H9 (cell line): ENCODE results near the gene MPST. TPM values are rescaled to one million over a fixed set of nuclear protein-coding genes. Genes with fewer than 3 reads are reported as not detected.

Experiments used
- DNase-seq: peaks from one replicate; pipeline ENCODE4 v3.0.0-alpha.2; 2017
- H2AFZ ChIP-seq: one replicate; pipeline ENCODE4 v1.6.1; 2013; ENCODE audit warnings: mild to moderate bottlenecking, low read length, control low read depth, moderate library complexity
- H2AK5ac ChIP-seq: 2 replicates; pipeline ENCODE4 v1.6.1; 2013; ENCODE audit warnings: low read length, control low read depth, mixed read lengths; ENCODE audit not compliant: insufficient read length
- H2BK120ac ChIP-seq: one replicate; pipeline ENCODE4 v1.6.1; 2013; ENCODE audit warnings: low read depth, mild to moderate bottlenecking, low read length, control low read depth, inconsistent platforms; ENCODE audit not compliant: poor library complexity, severe bottlenecking
- H2BK12ac ChIP-seq: 2 replicates; pipeline ENCODE4 v1.6.1; 2013; ENCODE audit warnings: low read length, control low read depth, mixed read lengths, low read depth; ENCODE audit not compliant: insufficient read length
- H2BK15ac ChIP-seq: 2 replicates; pipeline ENCODE4 v1.6.1; 2013; ENCODE audit warnings: low read depth, low read length, control low read depth
- H2BK20ac ChIP-seq: one replicate; pipeline ENCODE4 v1.6.1; 2013; ENCODE audit warnings: low read depth, mild to moderate bottlenecking, low read length, control low read depth, inconsistent platforms; ENCODE audit not compliant: poor library complexity, severe bottlenecking
- H2BK5ac ChIP-seq: 2 replicates; pipeline ENCODE4 v1.6.1; 2013; ENCODE audit warnings: low read length, control low read depth, mixed read lengths; ENCODE audit not compliant: insufficient read length
- H3K14ac ChIP-seq: 2 replicates; pipeline ENCODE4 v1.6.1; 2013; ENCODE audit warnings: low read length, control low read depth; ENCODE audit not compliant: insufficient read depth
- H3K18ac ChIP-seq: 2 replicates; pipeline ENCODE4 v1.6.1; 2013; ENCODE audit warnings: low read depth, mild to moderate bottlenecking, mixed read lengths, low read length, control low read depth; ENCODE audit not compliant: insufficient read length
- H3K23ac ChIP-seq: 2 replicates; pipeline ENCODE4 v1.6.1; 2013; ENCODE audit warnings: low read length, control low read depth, mixed read lengths, low read depth; ENCODE audit not compliant: insufficient read length
- H3K23me2 ChIP-seq: 2 replicates; pipeline ENCODE4 v1.6.1; 2013; ENCODE audit warnings: low read depth, mild to moderate bottlenecking, mixed read lengths, low read length, control low read depth; ENCODE audit not compliant: insufficient read length, poor library complexity, severe bottlenecking
- H3K27ac ChIP-seq: 2 replicates; pipeline ENCODE4 v1.5.1; 2013; ENCODE audit warnings: low read length, control low read depth, mixed read lengths, low read depth; ENCODE audit not compliant: insufficient read length
- H3K27me3 ChIP-seq: 2 replicates; pipeline ENCODE4 v1.6.1; 2013; ENCODE audit warnings: low read length, control low read depth, inconsistent platforms; ENCODE audit not compliant: insufficient read depth
- H3K4ac ChIP-seq: 2 replicates; pipeline ENCODE4 v1.6.1; 2013; ENCODE audit warnings: low read depth, mild to moderate bottlenecking, control low read depth, inconsistent platforms, low read length, moderate library complexity
- H3K4me1 ChIP-seq: 2 replicates; pipeline ENCODE4 v1.6.1; 2013; ENCODE audit warnings: low read length, control low read depth, inconsistent platforms; ENCODE audit not compliant: insufficient read depth
- H3K4me2 ChIP-seq: 2 replicates; pipeline ENCODE4 v1.6.1; 2013; ENCODE audit warnings: low read length, control low read depth, mixed read lengths; ENCODE audit not compliant: insufficient read length, insufficient read depth
- H3K56ac ChIP-seq: 2 replicates; pipeline ENCODE4 v1.6.1; 2013; ENCODE audit warnings: low read depth, mild to moderate bottlenecking, mixed read lengths, low read length, control low read depth; ENCODE audit not compliant: insufficient read length
- H3K79me1 ChIP-seq: 2 replicates; pipeline ENCODE4 v1.6.1; 2013; ENCODE audit warnings: low read depth, mild to moderate bottlenecking, moderate library complexity, low read length, control low read depth, inconsistent platforms; ENCODE audit not compliant: insufficient read depth, poor library complexity, severe bottlenecking
- H3K79me2 ChIP-seq: 2 replicates; pipeline ENCODE4 v1.6.1; 2013; ENCODE audit warnings: low read length, control low read depth, inconsistent platforms; ENCODE audit not compliant: insufficient read depth
- H3K9ac ChIP-seq: 2 replicates; pipeline ENCODE4 v1.6.1; 2013; ENCODE audit warnings: low read length, control low read depth, mixed read lengths; ENCODE audit not compliant: insufficient read length; ENCODE audit errors: extremely low read depth
- H3K9me3 ChIP-seq: one replicate; pipeline ENCODE4 v1.6.1; 2013; ENCODE audit warnings: low read depth, low read length, inconsistent platforms; ENCODE audit not compliant: control insufficient read depth
- H3T11ph ChIP-seq: one replicate; pipeline ENCODE4 v1.6.1; 2013; ENCODE audit warnings: mild to moderate bottlenecking, low read length, control low read depth, inconsistent platforms
- H4K20me1 ChIP-seq: one replicate; pipeline ENCODE4 v1.6.1; 2013; ENCODE audit not compliant: control insufficient read depth, insufficient read length, insufficient read depth
- H4K5ac ChIP-seq: 2 replicates; pipeline ENCODE4 v1.6.1; 2013; ENCODE audit warnings: low read depth, mild to moderate bottlenecking, mixed read lengths, low read length, control low read depth; ENCODE audit not compliant: insufficient read length
- H4K8ac ChIP-seq: replicated peaks from 2 replicates; pipeline ENCODE4 v1.6.1; 2013; ENCODE audit warnings: low read length, control low read depth, mixed read lengths, low read depth; ENCODE audit not compliant: insufficient read length
- H4K91ac ChIP-seq: 2 replicates; pipeline ENCODE4 v1.6.1; 2013; ENCODE audit warnings: low read depth, mild to moderate bottlenecking, moderate library complexity, mixed read lengths, low read length, control low read depth; ENCODE audit not compliant: insufficient read length
- H3K27ac Mint-ChIP-seq, 3 experiments: 2 replicates in 2 of 3; 3 replicates in 1 of 3; pipeline ENCODE4 v1.8.0; 2020 to 2021; ENCODE audit warnings: mixed read lengths in 3 of 3, mild to moderate bottlenecking in 1 of 3, moderate library complexity in 1 of 3
- H3K27me3 Mint-ChIP-seq: 2 replicates; pipeline ENCODE4 v1.8.0; 2021; ENCODE audit warnings: low read depth, mild to moderate bottlenecking, moderate library complexity, mixed read lengths
- H3K36me3 Mint-ChIP-seq, 3 experiments: 2 replicates in 2 of 3; 3 replicates in 1 of 3; pipeline ENCODE4 v1.8.0; 2020 to 2021; ENCODE audit warnings: low read depth in 3 of 3, mixed read lengths in 3 of 3; ENCODE audit not compliant: insufficient read depth in 1 of 3
- H3K4me1 Mint-ChIP-seq, 2 experiments: 2 replicates each; pipeline ENCODE4 v1.8.0; 2020; ENCODE audit warnings: mixed read lengths in 2 of 2
- H3K4me3 Mint-ChIP-seq, 2 experiments: 2 replicates in 1 of 2; 3 replicates in 1 of 2; pipeline ENCODE4 v1.8.0; 2020 to 2021; ENCODE audit warnings: mild to moderate bottlenecking in 2 of 2, mixed read lengths in 2 of 2, moderate library complexity in 1 of 2
- H3K9me3 Mint-ChIP-seq, 2 experiments: 2 replicates in 1 of 2; 3 replicates in 1 of 2; pipeline ENCODE4 v1.8.0; 2020; ENCODE audit warnings: mild to moderate bottlenecking in 2 of 2, mixed read lengths in 2 of 2, moderate library complexity in 1 of 2
- CTCF ChIP-seq: fragments of 200-600 bp; sonication (generic); conservative IDR thresholded peaks from 3 replicates; pipeline ENCODE4 v1.8.0; 2021; ENCODE audit warnings: antibody characterized with exemption, mild to moderate bottlenecking
- WGBS: extraction: QIAGEN DNeasy Blood & Tissue Kit; methylation state at CpG from one replicate; pipeline ENCODE4 v1.1.7; 2013; ENCODE audit warnings: missing lambda C conversion rate, low lambda C conversion rate, mixed read lengths; ENCODE audit not compliant: insufficient read length; ENCODE audit errors: extremely low coverage; 5-methylcytosine and 5-hydroxymethylcytosine counted together
- total RNA-seq: library from RNA; stranded (reverse); gene quantifications from 2 replicates; pipeline ENCODE4 v1.2.1, GENCODE V29; 2021

MPST gene
- total RNA-seq, 1 experiment from 2014 or later: 70.5 TPM

GRCh38 chr22:37014415-37014806 is 5.1 kb upstream of the MPST start:
- Histone ChIP-seq H4K20me1 (peaks cover 3% of the 10 kb centered on the region), H3K56ac (no peak overlapping the region), H3T11ph (no peak overlapping the region), H3K14ac (no peak overlapping the region), H3K9ac (no peak overlapping the region), H4K5ac (no peak overlapping the region), H3K4me1 (peaks cover 6% of the 10 kb centered on the region; the same call in 1 of the 2 replicates), H2BK15ac (no peak overlapping the region), H3K18ac (no peak overlapping the region), H3K23ac (no peak overlapping the region), H2BK120ac (no peak overlapping the region), H3K23me2 (peaks cover 3% of the 10 kb centered on the region), H4K8ac (no peak overlapping the region), H2BK5ac (no peak overlapping the region), H2BK12ac (no peak overlapping the region), H2BK20ac (no peak overlapping the region), H3K27ac (no peak overlapping the region), H3K79me2 (peaks cover 2% of the 10 kb centered on the region; the same call in 1 of the 2 replicates), H3K4ac (no peak overlapping the region), H2AFZ (no peak overlapping the region), H3K27me3 (no peaks in the 10 kb centered on the region), H3K79me1 (no peaks in the 10 kb centered on the region), H3K4me2 (no peak overlapping the region), H2AK5ac (no peak overlapping the region), H4K91ac (no peak overlapping the region), H3K9me3 (no peaks in the 10 kb centered on the region)
- no peak for DNase-seq
- WGBS: no CpG with 5 or more reads among the region's 4 CpGs
- H3K27ac Mint-ChIP-seq: no peak overlapping the region
- peaks cover 7% of the 10 kb centered on the region for H3K27me3 Mint-ChIP-seq
- no peak for TF ChIP-seq CTCF
- no peak overlapping the region for H3K4me3 Mint-ChIP-seq
- H3K9me3 Mint-ChIP-seq: no peaks in the 10 kb centered on the region
- H3K36me3 Mint-ChIP-seq: peaks cover 5 to 14% (median 13%) of the 10 kb centered on the region in 3 experiments; a peak in 6 of 7 replicates
- H3K4me1 Mint-ChIP-seq: peaks cover 12 to 16% of the 10 kb centered on the region in 2 experiments
